ENCODE data around the gene C10orf143. TPM values are rescaled to one million over a fixed set of nuclear protein-coding genes. Genes with fewer than 3 reads are reported as not detected.
"Not testable (repeated sequence)": the region's sequence is repeated elsewhere in the genome, so short reads cannot be mapped to it uniquely, and the experiment has no call there.

Gene C10orf143
- 1.9 TPM for polyA plus RNA-seq (2013, experiment 1 of 2; ENCODE audit: insufficient read length)
- polyA plus RNA-seq (2013, experiment 2 of 2; ENCODE audit: insufficient read length): 1.5 TPM

DNA sequence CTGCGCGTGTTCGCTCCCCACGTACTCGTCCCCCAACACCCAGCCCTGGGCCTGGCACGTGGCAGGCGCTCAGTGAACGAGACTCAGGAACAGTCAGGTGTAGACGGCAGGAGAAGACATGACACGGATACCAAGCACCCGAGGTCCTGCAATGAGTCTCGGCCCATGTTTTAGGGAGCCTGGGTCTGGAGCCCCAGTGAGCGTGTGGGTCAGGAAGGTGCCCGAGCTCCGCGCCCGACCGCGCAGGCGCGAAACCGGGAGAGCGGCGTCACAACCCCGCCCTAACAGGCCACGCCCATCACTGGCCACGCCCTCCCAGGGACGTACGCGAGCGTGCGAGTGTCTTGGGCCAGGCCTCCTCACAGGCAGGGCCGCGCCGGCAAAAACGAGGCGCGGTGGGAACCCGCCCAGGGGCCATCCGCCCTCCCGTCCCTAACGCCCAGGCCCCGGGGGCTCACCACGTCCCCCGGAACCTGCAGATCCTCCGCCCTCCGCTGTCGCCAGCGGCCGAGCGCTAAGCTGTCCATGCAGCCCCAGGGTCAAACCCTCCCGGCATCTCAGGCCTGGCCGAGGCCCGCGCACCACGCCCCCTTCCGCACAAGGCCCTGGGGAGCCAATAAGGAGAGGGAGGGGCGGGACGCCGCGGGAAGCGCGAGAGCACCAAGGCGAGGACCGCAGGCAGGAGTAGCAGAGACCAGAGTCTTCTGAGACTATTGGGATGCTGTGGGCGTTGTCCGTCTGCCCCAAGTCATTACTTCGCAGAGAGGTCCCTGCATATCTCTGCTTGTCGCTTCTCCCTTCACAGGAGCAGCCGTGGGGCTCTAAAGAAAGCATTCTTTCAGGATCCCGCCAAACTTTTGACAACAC is at the start of gene C10orf143:
TSS of gene C10orf143 (minus strand) at position 585 of the 867 bp plus-strand sequence. CDS start at position 527, 58 bp downstream.
- peak; percentile 98 for DNase-seq

DNA sequence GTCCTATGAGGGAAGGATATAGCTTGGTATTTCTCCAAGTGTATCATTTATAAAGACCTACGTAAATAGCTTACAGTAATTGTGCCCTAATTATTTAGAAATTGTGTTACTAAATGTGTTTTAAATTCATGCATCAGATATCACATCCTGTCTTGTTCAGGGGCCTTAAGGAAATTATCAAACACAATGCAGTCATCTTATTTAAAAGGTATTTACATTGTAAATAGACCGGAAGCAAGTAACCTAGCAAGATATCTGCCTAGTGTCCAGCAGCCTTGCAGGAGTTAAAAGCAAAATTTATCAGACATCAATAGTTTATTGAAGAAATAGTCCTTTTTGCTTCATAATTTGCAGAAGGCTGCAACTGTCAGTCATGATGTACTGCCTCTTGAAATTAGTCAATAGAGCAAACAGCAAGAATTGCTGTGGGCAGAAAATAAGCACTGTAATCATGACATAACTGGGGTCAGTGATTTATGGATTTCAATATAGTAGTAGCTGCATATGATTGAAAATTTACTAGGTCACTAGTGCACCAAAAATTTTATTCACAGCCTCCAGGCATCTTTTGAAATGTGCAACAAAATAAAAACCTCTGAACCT is 48.7 kb upstream of the C10orf143 start:
- no peak for DNase-seq

DNA sequence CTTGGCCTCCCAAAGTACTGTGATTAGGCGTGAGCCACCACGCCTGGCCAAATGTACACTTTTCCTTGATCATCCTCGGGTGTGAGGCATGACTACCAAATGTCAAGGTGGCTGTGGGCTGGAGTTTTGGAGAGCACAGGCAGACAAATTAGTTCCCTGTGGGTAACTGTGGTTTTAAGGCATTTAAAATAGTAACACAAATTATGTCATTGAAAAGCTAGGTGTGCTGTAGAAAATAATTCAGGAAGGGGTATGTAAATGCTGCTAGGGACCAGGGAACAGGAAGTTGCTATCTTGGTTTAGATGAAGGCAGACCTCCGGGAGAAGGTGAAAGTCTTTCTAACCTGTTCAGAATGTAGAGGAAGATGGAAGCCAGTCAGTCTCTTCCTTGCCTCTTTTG is 35.4 kb upstream of the C10orf143 start:
- no peak for DNase-seq

DNA sequence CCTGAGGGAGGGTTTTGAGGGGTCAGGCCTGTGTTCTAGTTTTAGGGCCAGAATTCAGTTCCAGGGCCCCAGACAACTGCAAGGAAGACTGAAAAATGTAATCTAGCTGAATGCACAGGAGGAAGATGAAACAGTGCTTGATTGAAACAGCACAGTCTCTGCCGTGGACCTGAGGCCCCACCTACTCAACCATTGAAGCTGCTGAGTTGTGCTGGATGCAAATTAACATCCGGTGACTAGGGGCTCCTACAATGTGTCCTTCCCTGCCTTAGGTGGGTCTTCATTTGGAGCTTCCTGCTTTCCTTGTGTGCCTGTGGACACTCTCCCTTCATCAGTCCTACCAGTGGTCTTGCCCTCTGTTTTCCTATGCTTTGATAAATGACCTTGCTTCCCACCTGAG is 31.2 kb upstream of the C10orf143 start:
- no peak for DNase-seq

DNA sequence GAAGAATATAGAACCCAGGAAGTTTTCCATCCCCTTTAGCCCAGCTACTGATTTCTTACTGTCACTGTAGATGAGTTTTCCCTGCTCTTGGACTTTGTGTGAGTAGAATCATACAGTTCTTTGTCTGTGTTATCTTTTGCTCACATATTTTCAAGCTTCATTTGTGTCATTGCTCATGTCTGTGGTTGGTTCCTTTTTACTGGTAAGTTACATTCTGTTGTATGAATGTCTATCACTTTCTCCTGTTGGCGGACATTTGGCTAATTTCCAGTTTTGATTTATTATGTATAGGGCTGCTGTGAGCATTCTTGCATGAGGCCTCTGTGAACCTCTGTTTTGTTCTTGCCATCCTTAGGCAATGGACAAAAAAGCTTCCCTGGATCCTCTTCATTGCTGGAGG is 30.8 kb upstream of the C10orf143 start:
- DNase-seq: peak; percentile 56

DNA sequence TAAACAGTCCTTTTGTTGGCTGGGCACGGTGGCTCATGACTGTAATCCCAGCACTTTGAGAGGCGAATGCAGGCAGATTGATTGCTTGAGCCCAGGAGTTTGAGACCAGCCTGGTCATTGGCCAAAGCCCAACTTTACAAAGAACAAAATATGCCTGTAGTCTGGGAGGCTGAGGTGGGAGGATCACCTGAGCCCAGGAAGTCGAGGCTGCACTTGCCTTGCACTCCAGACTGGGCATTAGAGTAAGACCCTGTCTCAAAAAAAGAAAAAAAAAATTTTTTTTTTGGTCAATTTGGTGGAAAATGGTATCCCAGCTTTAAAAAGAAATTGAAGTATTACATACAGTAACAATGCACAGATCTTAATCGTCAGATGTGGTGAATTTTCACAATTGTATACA is 30.4 kb upstream of the C10orf143 start:
- no peak for DNase-seq

DNA sequence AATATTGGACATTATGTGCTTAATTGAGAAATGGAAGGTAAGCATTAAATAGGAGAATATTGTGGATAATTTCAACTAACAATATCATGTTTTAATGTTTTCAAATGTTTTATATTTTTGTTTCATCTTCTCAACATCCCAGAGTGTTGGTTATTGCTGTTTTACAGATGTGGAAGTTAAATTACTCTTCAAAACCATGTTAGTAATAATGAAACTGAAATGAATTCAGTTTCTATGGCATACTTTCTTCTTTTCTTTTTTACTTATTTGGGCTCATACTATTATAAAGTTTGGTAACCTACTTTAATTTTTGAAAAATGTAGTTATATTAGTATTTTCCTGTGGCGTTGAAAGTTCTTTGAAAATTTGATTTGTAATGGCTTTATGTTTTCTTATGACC is 29.8 kb upstream of the C10orf143 start:
- DNase-seq: no peak

DNA sequence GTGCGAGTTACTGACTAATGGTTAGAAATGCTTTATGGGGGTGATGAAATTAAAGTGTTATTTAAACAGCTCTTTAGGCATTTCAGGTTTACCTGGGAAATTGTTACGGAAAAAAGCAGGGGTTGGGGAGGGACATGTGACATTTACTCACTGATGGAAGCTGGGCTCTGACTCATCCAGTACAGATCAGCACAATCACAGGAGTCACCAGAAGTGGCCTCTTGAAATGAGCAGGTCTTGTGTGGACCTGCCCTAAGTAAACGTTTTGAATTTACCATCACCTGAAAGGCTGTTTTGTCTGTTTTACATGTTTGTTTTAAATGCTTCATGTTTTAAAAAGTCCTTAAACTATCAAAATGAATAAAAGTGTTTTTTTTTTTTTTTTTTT is 27.8 kb upstream of the C10orf143 start:
- DNase-seq: no peak

DNA sequence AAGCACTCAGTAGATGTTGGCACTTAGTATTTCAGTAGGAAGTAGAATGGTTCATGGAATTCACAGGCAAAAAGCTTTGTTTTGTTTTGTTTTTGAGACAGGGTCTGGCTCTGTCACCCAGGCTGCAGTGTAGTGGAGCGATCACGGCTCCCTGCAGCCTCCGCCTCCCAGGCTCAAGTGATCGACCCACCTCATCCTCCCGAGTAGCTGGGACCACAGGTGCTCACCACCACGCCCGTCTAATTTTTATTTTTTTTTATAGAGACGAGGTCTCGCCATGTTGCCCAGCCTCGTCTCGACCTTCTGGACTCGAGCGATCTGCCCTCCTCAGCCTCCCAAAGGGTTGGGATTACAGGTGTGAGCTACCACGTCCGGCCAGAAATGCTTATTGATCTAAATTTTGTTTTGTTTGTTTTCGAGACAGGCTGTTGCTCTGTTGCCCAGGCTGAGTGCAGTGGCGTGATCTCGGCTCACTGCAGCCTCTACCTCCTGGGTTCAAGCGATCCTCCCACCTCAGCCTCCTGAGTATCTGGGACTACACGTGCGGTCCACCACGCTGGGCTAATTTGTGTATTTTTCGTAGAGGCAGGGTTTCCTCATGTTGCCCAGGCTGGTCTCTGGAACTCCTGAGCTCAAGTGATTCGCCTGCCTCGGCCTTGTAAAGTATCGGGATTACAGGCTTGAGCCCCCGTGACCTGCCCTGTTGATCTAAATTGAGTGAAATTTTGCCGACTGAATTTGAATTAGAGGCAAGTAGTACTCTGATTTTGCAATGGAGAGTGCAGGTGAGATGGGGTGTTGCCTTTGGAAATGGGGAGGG is 27.2 kb upstream of the C10orf143 start:
- DNase-seq: no peak

DNA sequence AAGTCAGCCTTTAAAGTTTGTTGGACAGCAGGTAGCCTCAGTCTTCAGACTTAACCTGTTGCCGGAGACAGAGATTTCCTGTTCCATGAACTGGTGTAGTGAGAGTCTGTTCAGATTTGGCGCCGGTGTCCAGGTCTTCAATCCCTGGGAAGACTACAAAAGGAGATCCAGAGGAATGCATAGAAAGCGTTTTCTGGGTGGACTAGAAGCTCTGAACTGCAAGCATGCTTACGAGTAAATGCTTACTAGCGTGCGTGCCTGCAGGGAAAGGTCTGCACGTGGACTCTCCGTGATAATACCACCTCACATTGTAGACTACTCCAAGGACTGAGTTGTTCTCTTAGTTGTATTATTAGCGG is 26.4 kb upstream of the C10orf143 start:
- no peak for DNase-seq

DNA sequence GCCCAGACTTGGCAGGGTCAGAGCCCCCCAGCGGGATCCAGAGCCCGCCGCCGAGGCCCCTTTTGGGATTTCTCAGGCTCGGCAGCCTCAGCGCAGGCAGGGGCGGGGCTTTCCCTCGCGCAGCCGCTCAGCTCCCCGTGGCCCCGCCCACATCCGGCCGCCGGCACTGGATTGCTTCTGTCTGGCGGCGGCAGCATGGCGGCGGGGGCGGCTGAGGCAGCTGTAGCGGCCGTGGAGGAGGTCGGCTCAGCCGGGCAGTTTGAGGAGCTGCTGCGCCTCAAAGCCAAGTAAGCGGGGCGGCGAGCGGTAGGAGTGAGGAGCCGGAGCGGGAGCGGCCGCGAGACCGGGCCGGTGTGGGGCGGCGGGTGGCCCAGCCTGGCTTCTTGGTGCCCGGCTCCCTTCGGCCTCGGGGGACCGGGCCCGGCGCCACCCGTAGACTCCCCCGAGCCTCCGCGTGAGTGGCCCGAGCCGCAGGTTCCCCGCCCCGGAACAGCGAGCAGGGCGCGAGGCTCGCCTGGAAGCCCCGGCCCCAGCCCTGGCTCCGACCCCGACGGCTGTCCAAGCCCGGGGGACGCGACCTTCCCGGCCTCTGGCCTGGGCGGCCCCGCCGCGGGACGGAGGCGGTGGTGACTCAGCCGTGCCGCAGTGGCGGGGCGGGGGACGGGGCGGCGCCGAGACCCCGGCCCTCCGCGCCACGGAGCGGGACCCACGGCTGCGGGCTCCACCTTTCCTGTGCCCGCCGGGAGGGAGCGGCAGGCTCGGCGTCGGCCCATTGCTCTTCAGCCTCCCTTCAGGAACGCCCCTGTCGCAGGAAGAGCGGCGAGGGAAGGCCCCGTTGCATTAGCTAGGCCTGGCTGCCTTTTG is 25.8 kb upstream of the C10orf143 start, which contains the start of gene GLRX3:
TSS of gene GLRX3 (plus strand) at position 166 of the 864 bp plus-strand sequence. CDS start at position 196, 30 bp downstream.
- peak; percentile 81 for DNase-seq

DNA sequence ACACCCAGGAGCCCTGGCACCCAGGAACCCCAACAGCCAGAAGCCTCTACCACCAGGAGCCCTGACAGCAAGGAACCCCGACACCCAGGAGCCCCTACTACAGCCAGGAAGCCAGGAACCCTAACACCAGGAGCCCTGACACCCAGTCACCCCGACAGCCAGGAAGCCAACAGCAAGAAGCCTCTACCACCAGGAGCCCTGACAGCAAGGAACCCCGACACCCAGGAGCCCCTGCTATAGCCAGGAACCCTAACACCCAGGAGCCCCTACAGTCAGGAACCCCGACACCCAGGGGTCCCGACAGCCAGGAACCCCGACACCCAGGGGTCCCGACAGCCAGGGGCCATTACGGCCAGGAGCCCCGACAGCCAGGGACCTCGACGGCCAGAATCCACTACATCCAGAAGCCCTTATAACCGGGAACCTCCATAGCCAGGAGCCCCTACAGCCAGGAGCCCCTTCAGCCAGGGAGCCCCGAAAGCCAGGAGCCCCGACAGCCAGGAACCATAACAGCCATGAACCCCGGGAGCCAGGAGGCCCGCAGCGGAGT is 25.1 kb upstream of the C10orf143 start:
- no peak for DNase-seq

DNA sequence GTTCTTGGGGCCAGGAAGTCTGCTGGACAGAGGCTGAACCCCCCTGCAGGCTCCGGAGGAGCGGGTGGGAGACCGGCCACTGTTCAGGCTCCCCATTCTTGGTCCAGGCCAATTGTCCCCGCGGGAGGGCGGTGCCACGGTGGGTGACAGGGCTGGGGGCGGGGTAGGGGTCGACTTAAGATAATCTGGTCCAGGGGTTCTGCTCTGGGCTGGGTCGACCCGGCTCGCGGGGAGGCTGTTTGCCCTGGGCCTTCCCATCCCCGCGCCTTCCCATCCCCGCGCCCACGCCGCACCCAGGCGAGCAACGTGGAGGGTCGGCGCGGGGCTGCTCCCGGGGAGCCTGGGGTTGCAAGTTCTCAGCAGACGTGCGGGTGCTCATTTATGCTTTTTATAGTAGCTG is 18.3 kb upstream of the C10orf143 start:
- no peak for DNase-seq

DNA sequence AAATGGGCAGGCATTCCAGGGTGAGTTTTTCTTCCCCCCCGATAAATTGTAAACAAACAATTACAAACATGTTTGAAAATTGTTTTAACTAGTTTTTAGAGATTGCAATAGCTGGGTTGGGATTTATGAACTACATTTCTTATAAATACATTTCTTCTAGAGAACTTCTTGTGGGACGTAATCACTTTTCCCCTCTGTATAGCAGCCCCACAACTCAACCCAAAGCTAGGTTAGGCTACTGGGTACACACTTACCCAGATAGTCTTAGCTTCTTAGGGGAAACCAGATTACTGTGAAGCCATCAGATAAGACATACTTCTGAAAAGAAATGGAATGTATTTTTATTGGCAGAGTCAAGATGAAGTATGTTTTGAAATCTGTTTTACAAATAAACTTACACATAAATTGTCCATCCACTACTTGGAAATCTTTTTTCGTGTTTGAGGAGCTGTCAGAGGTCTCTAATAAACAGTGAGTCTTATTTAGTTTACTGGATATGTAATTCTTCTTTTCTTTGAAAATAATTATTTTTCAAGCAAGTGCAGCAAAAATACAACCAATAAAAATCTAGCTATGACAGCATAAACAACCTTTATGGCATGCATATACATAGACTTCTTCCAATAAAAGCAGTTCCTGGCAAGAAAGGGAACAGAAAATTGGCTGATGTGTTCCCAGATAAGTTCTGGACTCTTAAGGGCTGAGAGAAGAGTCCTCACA is 17.6 kb upstream of the C10orf143 start:
- DNase-seq: no peak

DNA sequence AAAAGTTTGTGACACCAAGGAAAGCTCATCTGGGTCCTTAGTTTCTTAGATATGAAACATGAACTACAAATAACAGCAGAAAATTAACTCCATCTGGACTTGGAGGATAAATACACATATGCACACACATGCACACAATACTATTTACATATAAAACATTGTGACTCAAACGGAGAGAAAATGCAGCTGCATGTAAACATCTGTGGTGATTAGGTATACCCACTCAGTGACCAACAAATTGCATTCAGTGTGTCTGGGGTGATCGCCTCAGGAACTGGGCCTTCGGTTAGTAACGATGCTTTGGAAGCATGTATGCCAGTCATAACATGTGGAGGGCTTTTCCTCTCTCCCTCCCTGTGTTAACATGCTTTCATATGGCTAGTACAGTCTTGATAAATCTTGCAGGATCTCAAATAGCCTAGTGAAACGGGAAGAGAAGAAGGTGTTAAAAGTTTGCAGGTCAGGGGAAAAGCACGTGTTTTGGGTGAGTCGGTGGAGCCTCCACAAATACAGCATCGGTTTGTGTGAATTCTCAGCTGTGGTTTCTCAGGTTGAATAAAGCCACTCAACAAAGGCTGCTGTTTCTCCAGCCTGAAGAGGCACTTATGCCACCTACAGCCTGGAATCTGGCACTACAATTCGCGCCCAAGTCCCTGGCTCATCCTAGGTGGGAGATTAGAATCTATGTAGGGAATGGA is 16.9 kb upstream of the C10orf143 start:
- DNase-seq: peak; percentile 67

DNA sequence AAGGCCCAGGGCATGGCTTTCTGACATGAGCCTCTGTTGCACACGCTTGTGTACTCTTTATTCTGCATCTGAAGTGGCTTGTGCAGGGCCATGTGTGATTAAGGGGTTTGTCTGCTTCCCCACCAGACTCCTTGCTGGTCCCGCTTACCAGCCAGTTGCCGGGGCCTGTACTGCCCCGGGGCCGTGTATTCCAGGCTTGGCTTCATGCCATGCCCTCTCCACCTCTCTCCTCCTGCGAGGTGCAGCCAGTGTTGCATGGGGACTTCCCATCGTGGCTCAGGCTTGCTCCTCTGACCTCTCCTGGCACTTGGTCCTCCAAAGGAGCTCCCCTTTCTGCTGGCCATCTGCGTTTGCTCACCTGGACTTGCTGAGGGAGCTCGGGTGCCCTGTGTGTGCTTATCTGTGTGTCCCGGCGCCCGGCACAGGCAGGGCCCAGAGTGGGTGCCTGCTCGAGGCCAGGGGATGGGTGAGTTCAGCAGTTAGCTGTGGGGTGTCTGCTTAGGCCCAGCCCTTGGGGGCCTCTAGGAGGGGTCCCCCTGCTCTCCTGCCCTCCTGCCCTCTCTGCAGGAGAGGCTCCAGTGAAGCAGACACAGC is 11.0 kb upstream of the C10orf143 start:
- no peak for DNase-seq

DNA sequence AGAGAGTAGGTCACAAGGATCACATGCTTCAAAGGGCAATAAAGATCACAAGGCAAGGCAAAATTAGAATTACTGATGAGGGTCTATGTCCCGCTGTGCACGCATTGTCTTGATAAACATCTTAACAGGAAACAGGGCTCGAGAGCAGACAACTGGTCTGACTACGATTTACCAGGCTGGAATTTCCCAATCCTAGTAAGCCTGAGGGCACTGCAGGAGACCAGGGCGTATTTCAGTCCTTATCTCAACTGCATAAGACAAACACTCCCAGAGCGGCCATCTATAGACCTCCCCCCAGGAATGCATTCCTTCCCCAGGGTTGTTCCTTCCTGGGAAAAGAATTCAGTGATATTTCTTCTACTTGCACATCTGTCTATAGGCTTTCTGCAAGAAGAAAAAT is 6.9 kb upstream of the C10orf143 start:
- not testable (repeated sequence) for DNase-seq

DNA sequence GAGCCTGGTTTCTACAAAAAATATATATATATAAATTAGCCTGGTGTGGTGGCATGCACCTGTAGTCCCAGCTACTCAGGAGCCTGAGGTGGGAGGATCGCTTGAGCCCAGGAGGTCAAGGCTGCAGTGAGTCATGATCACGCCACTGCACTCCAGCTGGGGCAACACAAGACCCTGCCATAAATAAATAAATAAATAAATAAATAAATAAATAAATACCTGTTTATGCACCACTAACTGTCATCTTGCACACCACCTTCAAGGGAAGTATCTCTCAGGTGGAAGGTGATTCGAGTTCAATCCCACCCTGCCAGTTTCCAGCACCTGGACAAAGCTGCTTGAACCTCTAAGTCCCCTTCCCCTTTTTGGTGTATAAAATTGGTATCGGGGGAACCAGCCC is 6.3 kb upstream of the C10orf143 start:
- DNase-seq: not testable (repeated sequence)

DNA sequence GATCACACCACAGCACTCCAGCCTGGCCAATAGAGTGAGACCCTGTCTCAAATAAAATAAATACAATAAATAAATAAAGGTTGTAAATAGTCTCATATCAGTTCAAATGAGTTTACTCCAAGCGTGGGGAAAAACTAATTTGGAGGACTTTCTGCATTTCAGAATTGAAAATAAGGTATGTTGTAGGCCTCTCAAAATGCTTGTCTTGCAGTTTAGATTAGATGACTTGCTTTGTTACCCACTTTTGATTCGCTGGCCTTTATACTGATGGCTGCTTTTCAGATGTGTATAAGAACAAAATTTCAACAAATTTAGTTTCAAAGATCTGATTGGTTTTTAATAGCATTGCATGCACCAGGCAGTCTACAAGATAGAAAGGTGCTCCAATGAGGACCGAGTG is 2.2 kb upstream of the C10orf143 start:
- DNase-seq: no peak

DNA sequence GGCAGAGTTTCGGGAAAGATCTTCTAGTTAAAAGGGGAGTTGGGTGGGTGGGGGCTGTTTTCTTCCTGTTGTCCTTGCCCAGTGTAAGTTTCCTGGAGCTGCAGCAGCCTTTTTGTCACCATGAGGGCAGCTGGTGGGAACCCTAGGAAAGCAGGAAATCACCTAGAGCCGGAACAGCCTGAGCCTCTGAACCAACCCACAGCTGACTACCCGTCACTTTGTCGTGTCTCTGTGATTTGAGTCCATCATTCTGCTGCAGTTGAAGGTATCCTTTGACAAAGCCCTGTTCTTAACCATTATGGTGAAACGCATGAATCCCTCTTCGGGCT is 1.2 kb upstream of the C10orf143 start:
- DNase-seq: no peak

Measured in fibroblast of skin of abdomen (primary cell).